ENCODE data around the gene CCR1. TPM values are rescaled to one million over a fixed set of nuclear protein-coding genes. Genes with fewer than 3 reads are reported as not detected.

CCR1 gene
- polyA plus RNA-seq, 1 donor (not counting 4 experiments of a cell fraction or from before 2014, with no cell fraction given), result not detected

- H3K4me2 ChIP-seq (ENCODE audit: control insufficient read depth, extremely low read depth, insufficient read depth, low read depth, low read length), result no peak overlapping the region
- no peaks in the 10 kb centered on the region for H3K9me1 ChIP-seq (ENCODE audit: control insufficient read depth, extremely low read depth, insufficient read depth, low read length)
- H3K9ac ChIP-seq (ENCODE audit: control insufficient read depth, extremely low read depth, insufficient read depth, low read length), result no peak overlapping the region
- H3K4me3 ChIP-seq (ENCODE audit: control insufficient read depth in 2 of 3, extremely low read depth in 1 of 3, insufficient read depth in 2 of 3, low read depth in 1 of 3, low read length in 3 of 3), result no peak overlapping the region
- dilution Hi-C loops (cut with MboI; ENCODE audit: extremely low pct_ligation_motif_present, low sequenced_read_pairs), result no loop called here
- H2AFZ ChIP-seq (ENCODE audit: control insufficient read depth, low read length), result no peak overlapping the region
- no peaks in the 10 kb centered on the region for H3K27me3 ChIP-seq (ENCODE audit: control insufficient read depth, extremely low read depth, insufficient read depth, low read length)
- H3K9me3 ChIP-seq (ENCODE audit: control insufficient read depth, low read depth, low read length), result no peaks in the 10 kb centered on the region
- TF ChIP-seq CTCF (optimal IDR thresholded peaks at IDR 0.05 in 1 of 3, IDR thresholded peaks at IDR 0.05 in 1 of 3, conservative IDR thresholded peaks at IDR 0.05 in 1 of 3; ENCODE audit: extremely low read depth in 1 of 3, insufficient read depth in 2 of 3, low read length in 3 of 3), result no peak
- TF ChIP-seq EZH2 (IDR thresholded peaks at IDR 0.05; ENCODE audit: low read length), result no peak
- no peaks in the 10 kb centered on the region for H3K36me3 ChIP-seq (ENCODE audit: control insufficient read depth in 2 of 2, extremely low read depth in 1 of 2, insufficient read depth in 2 of 2, low read length in 2 of 2)
- no peaks in the 10 kb centered on the region for H4K20me1 ChIP-seq (ENCODE audit: control insufficient read depth, extremely low read depth, insufficient read depth, low read length)
- FAIRE-seq (no peak), DNase-seq (ENCODE audit: low read depth, low spot score) (no peak)
- H3K27ac ChIP-seq (ENCODE audit: control insufficient read depth, insufficient read depth, low read length), result no peak overlapping the region
- no peaks in the 10 kb centered on the region for H3K4me1 ChIP-seq (ENCODE audit: control insufficient read depth, extremely low read depth, insufficient read depth, low read length)
- H3K79me2 ChIP-seq (ENCODE audit: control insufficient read depth, insufficient read depth, low read length), result no peaks in the 10 kb centered on the region
Measured at GRCh38 chr3:46154311-46154710, 53.8 kb downstream of the CCR1 start.

Other genes with a start within 250 kb of the CCR1 start
- gene FYCO1, start 212.5 kb downstream of the CCR1 start, polyA plus RNA-seq, result 6.1 to 7.7 TPM (median 7.0 TPM) in 3 replicates
- gene XCR1, start 180.8 kb downstream of the CCR1 start, polyA plus RNA-seq, result 0.01 to 0.26 TPM (median 0.02 TPM) in 3 replicates
- 0.16 to 0.84 TPM (median 0.17 TPM) in 3 replicates for gene CCR3, start 34.1 kb upstream of the CCR1 start, polyA plus RNA-seq
- 0.02 to 0.26 TPM (median 0.07 TPM) in 3 replicates for gene CCR2, start 145.8 kb upstream of the CCR1 start, polyA plus RNA-seq
- gene CCR5, start 162.6 kb upstream of the CCR1 start, polyA plus RNA-seq, result 0.07 to 0.54 TPM (median 0.14 TPM) in 3 replicates
- 0.09 to 0.17 TPM in 2 of 3 replicates, not detected in the other for gene CCRL2, start 198.9 kb upstream of the CCR1 start, polyA plus RNA-seq

Data from keratinocyte (primary cell).